AG09309 (cell line): ENCODE results near the gene TMEM121B.

Source experiments
- DNase-seq: peaks from one replicate; pipeline ENCODE4 v3.0.0-alpha.2; 2010; ENCODE audit warnings: low read depth
- H3K4me3 ChIP-seq: 2 replicates; pipeline ENCODE4 v1.5.1; 2011; ENCODE audit warnings: mild to moderate bottlenecking, low read depth, low read length, moderate library complexity; ENCODE audit not compliant: control insufficient read depth
- CTCF ChIP-seq: IDR thresholded peaks from 2 replicates; pipeline ENCODE4 v1.5.1; 2011; ENCODE audit warnings: mild to moderate bottlenecking, low read depth, low read length, inconsistent platforms; ENCODE audit not compliant: insufficient read depth, control insufficient read depth; ENCODE audit errors: missing control alignments

The TMEM121B gene

GRCh38 chr22:17114898-17115235 lies 6.3 kb downstream of the TMEM121B start:
- TF ChIP-seq CTCF: no peak
- no peak overlapping the region for H3K4me3 ChIP-seq
- DNase-seq: no peak

DNA sequence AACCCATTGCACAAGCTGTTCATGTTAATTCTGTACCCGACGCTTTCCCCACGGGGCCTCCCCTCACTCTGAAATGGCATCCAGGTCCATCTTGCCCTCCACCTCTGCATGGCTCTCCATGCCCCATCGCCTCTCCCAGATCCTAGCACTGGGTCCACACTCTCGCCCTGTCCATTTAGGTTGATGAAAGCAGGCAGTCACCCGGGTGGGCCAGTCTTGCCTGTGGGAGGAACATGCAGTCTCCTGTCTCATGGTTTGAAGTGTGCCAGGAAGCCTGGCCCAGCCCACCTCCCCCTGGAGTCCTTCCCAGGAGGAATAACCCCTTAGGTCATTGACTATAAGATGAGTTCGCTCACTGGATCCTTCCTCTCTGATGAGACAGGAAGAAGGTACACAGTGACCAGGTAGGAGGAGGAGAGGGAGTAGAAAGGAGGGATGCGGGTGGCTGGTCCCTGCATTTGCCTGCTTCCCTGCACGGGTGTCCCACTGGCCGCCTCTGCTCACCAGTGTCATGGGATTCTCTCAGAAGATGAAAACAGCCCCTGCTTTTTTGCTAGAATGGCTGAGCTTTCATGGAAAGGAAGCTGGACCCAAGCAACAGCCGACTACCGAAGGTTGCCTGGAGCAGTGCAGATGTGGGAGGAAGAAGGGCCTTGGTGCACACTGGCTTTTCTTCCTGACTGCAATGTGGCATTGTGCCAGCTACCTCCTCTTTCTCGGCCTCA lies 6.8 kb downstream of the TMEM121B start:
- no peak overlapping the region for H3K4me3 ChIP-seq
- no peak for TF ChIP-seq CTCF
- DNase-seq: no peak

GRCh38 chr22:17113600-17113999 lies 7.6 kb downstream of the TMEM121B start:
- H3K4me3 ChIP-seq: no peak overlapping the region

GRCh38 chr22:17112491-17113042 lies 8.6 kb downstream of the TMEM121B start:
- TF ChIP-seq CTCF: no peak
- no peak for DNase-seq

More at GRCh38 chr22:17113600-17113999, 7.6 kb downstream of the TMEM121B start:
- no peak for DNase-seq
- TF ChIP-seq CTCF: no peak

GRCh38 chr22:17110791-17111550 lies 10.2 kb downstream of the TMEM121B start:
- H3K4me3 ChIP-seq: no peak overlapping the region
- no peak for TF ChIP-seq CTCF
- DNase-seq: no peak

More at GRCh38 chr22:17112491-17113042, 8.6 kb downstream of the TMEM121B start:
- no peak overlapping the region for H3K4me3 ChIP-seq

DNA sequence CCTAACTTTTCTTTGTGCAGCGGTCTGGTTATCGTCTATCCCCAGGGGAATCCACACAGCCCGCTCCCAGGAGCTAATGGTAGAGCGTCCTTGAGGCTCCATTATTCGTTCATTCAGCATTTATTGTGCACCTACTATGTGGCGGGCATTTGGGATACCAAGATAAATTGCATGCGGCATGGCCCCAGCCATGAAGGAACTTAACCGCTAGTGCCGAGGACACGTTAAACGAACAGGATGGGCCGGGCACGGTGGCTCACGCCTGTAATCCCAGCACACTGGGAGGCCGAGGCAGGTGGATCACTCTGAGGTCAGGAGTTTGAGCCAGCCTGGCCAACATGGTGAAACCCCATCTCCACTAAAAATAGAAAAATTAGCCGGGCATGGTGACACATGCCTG lies 11.2 kb downstream of the TMEM121B start:
- no peak for TF ChIP-seq CTCF
- H3K4me3 ChIP-seq: no peak overlapping the region
- no peak for DNase-seq
